Skeletal muscle tissue (tissue), 4 donors: ENCODE measurements around the gene CCL7. TPM values are rescaled to one million over a fixed set of nuclear protein-coding genes. Genes with fewer than 3 reads are reported as not detected.

Experiments used
- H3K27ac ChIP-seq: one replicate; pipeline ENCODE4 v1.7.0; 2013; ENCODE audit warnings: mild to moderate bottlenecking, low read depth, low read length, inconsistent platforms
- H3K27me3 ChIP-seq, 3 donors: one replicate each; pipeline ENCODE4 v1.7.0; 2013; ENCODE audit warnings: low read length in 3 of 3; ENCODE audit not compliant: control insufficient read depth in 3 of 3, insufficient read depth in 3 of 3
- H3K36me3 ChIP-seq, 3 donors: one replicate each; pipeline ENCODE4 v1.7.0; 2013; ENCODE audit warnings: low read length in 3 of 3; ENCODE audit not compliant: control insufficient read depth in 3 of 3, insufficient read depth in 3 of 3
- H3K4me1 ChIP-seq, 3 donors: one replicate each; pipeline ENCODE4 v1.7.0; 2013; ENCODE audit warnings: low read length in 3 of 3, mild to moderate bottlenecking in 3 of 3; ENCODE audit not compliant: control insufficient read depth in 3 of 3, insufficient read depth in 3 of 3
- H3K4me3 ChIP-seq, 3 donors: one replicate each; pipeline ENCODE4 v1.7.0; 2013; ENCODE audit warnings: low read length in 3 of 3
- H3K9ac ChIP-seq, 3 donors: one replicate each; pipeline ENCODE4 v1.7.0; 2013; ENCODE audit warnings: low read length in 3 of 3, mild to moderate bottlenecking in 3 of 3, moderate library complexity in 2 of 3, low read depth in 1 of 3
- H3K9me3 ChIP-seq, 3 donors: one replicate each; pipeline ENCODE4 v1.7.0; 2013; ENCODE audit warnings: low read length in 3 of 3; ENCODE audit not compliant: control insufficient read depth in 3 of 3
- total RNA-seq: library from RNA; depleted of rRNA; stranded (reverse); fragments of >200 nt; gene quantifications from one replicate; pipeline ENCODE4 v1.2.3, GENCODE V29; 2014
- donor health status: Osteomylitis.

Gene CCL7
- total RNA-seq, 1 donor from 2014 or later: not detected

- H3K36me3 ChIP-seq: no peaks in the 10 kb centered on the region
- peak within 1 kb of the TSS; percentile 81 for H3K27ac ChIP-seq
- no peaks in the 10 kb centered on the region for H3K9me3 ChIP-seq
- peaks cover 45 to 62% (median 55%) of the 10 kb centered on the region in 3 donors for H3K4me1 ChIP-seq
- peak within 1 kb of the TSS; percentile 5 to 73 (median 57) for H3K9ac ChIP-seq
- H3K4me3 ChIP-seq: peak within 1 kb of the TSS; percentile 39 to 78 (median 65)
- peaks cover 3 to 11% (median 7%) of the 10 kb centered on the region in 3 donors for H3K27me3 ChIP-seq
Observed at GRCh38 chr17:34254651-34255380, 15.2 kb upstream of the CCL7 start, which contains the start of gene CCL2. Gene CCL2 (plus strand): TSS chr17:34255285. CDS start chr17:34255350, 65 bp downstream.

GRCh38 chr17:34255381-34255732 is 14.7 kb upstream of the CCL7 start:
- Histone ChIP-seq H3K4me1 (peaks cover 45 to 60% (median 51%) of the 10 kb centered on the region in 3 donors), H3K9me3 (no peaks in the 10 kb centered on the region), H3K27me3 (peaks cover 3 to 11% (median 7%) of the 10 kb centered on the region in 3 donors), H3K4me3 (peak overlapping the region; percentile 39 to 78 (median 65)), H3K27ac (peak overlapping the region; percentile 81), H3K36me3 (no peaks in the 10 kb centered on the region), H3K9ac (peak overlapping the region; percentile 5 to 73 (median 57))

- Histone ChIP-seq H3K4me1 (peaks cover 41 to 56% (median 46%) of the 10 kb centered on the region in 3 donors), H3K9me3 (no peaks in the 10 kb centered on the region), H3K4me3 (peak overlapping the region; percentile 39 to 78 (median 65)), H3K36me3 (no peaks in the 10 kb centered on the region), H3K9ac (peak overlapping the region; percentile 5 to 73 (median 57)), H3K27me3 (peaks cover 3 to 11% (median 7%) of the 10 kb centered on the region in 3 donors), H3K27ac (peak overlapping the region; percentile 81)
Observed at GRCh38 chr17:34255841-34256240, 14.2 kb upstream of the CCL7 start.

GRCh38 chr17:34257299-34257985 is 12.6 kb upstream of the CCL7 start:
- H3K27me3 ChIP-seq: peaks cover 3 to 11% (median 7%) of the 10 kb centered on the region in 3 donors
- H3K4me3 ChIP-seq: no peak overlapping the region
- H3K9me3 ChIP-seq: no peaks in the 10 kb centered on the region
- H3K27ac ChIP-seq: no peak overlapping the region
- H3K9ac ChIP-seq: no peak overlapping the region
- H3K4me1 ChIP-seq: peaks cover 27 to 40% (median 30%) of the 10 kb centered on the region in 3 donors
- H3K36me3 ChIP-seq: no peaks in the 10 kb centered on the region

- Histone ChIP-seq H3K4me1 (peaks cover 22 to 35% (median 25%) of the 10 kb centered on the region in 3 donors), H3K9me3 (no peaks in the 10 kb centered on the region), H3K36me3 (no peaks in the 10 kb centered on the region), H3K27ac (no peak overlapping the region), H3K4me3 (no peak overlapping the region), H3K27me3 (peaks cover 3 to 11% (median 7%) of the 10 kb centered on the region in 3 donors), H3K9ac (no peak overlapping the region)
Observed at GRCh38 chr17:34257986-34258326, 12.1 kb upstream of the CCL7 start.

GRCh38 chr17:34259146-34259545 is 10.9 kb upstream of the CCL7 start:
- Histone ChIP-seq H3K27me3 (peaks cover 3 to 10% (median 7%) of the 10 kb centered on the region in 3 donors), H3K9ac (no peak overlapping the region), H3K27ac (no peak overlapping the region)

GRCh38 chr17:34260861-34261260 is 9.2 kb upstream of the CCL7 start:
- Histone ChIP-seq H3K4me3 (no peak overlapping the region), H3K4me1 (peaks cover 0 to 7% (median 0%) of the 10 kb centered on the region in 3 donors), H3K27ac (no peak overlapping the region), H3K9ac (no peak overlapping the region), H3K9me3 (no peaks in the 10 kb centered on the region), H3K36me3 (no peaks in the 10 kb centered on the region), H3K27me3 (peaks cover 0 to 4% (median 1%) of the 10 kb centered on the region in 3 donors)

More at GRCh38 chr17:34259146-34259545, 10.9 kb upstream of the CCL7 start:
- no peak overlapping the region for H3K4me3 ChIP-seq
- H3K9me3 ChIP-seq: no peaks in the 10 kb centered on the region
- H3K4me1 ChIP-seq: peaks cover 10 to 24% (median 13%) of the 10 kb centered on the region in 3 donors
- H3K36me3 ChIP-seq: no peaks in the 10 kb centered on the region

- Histone ChIP-seq H3K4me3 (no peak overlapping the region), H3K9ac (no peak overlapping the region), H3K9me3 (no peaks in the 10 kb centered on the region), H3K36me3 (no peaks in the 10 kb centered on the region), H3K27ac (no peak overlapping the region), H3K27me3 (no peaks in the 10 kb centered on the region), H3K4me1 (no peaks in the 10 kb centered on the region)
Observed at GRCh38 chr17:34261568-34262337, 8.3 kb upstream of the CCL7 start.

- H3K36me3 ChIP-seq: no peaks in the 10 kb centered on the region
- no peaks in the 10 kb centered on the region for H3K4me1 ChIP-seq
- H3K9ac ChIP-seq: no peak overlapping the region
- no peak overlapping the region for H3K4me3 ChIP-seq
- H3K27ac ChIP-seq: no peak overlapping the region
- no peaks in the 10 kb centered on the region for H3K27me3 ChIP-seq
- no peaks in the 10 kb centered on the region for H3K9me3 ChIP-seq
Observed at GRCh38 chr17:34265711-34266110, 4.3 kb upstream of the CCL7 start.
